Neural progenitor cell (in vitro differentiated cells): Measurements from ENCODE around the gene LIN28A. TPM values are rescaled to one million over a fixed set of nuclear protein-coding genes. Genes with fewer than 3 reads are reported as not detected.

Experiments
- DNase-seq: peaks from one replicate; pipeline ENCODE4 v3.0.0-alpha.2; 2016; ENCODE audit warnings: low spot score
- H2AFZ ChIP-seq: fragments of 200-600 bp; sonication (generic); replicated peaks from 2 replicates; pipeline ENCODE4 v1.6.1; 2016; ENCODE audit warnings: antibody characterized with exemption
- H3F3A ChIP-seq: fragments of 200-600 bp; sonication (generic); 2 replicates; pipeline ENCODE4 v1.6.1; 2016; ENCODE audit warnings: antibody characterized with exemption, low read depth
- H3K27ac ChIP-seq: fragments of 200-600 bp; sonication (generic); 2 replicates; pipeline ENCODE4 v1.5.1; 2016; ENCODE audit warnings: mild to moderate bottlenecking
- H3K27me3 ChIP-seq: fragments of 200-600 bp; sonication (generic); 2 replicates; pipeline ENCODE4 v1.6.1; 2016; ENCODE audit warnings: mild to moderate bottlenecking, moderate library complexity
- H3K36me3 ChIP-seq: fragments of 200-600 bp; sonication (generic); 2 replicates; pipeline ENCODE4 v1.5.1; 2016
- H3K4me1 ChIP-seq: fragments of 200-600 bp; sonication (generic); 2 replicates; pipeline ENCODE4 v1.6.1; 2016; ENCODE audit warnings: mixed run types
- H3K4me2 ChIP-seq: fragments of 200-600 bp; sonication (generic); 2 replicates; pipeline ENCODE4 v1.6.1; 2016
- H3K4me3 ChIP-seq: fragments of 200-600 bp; sonication (generic); 2 replicates; pipeline ENCODE4 v1.5.1; 2016
- H3K79me2 ChIP-seq: fragments of 200-600 bp; sonication (generic); 2 replicates; pipeline ENCODE4 v1.6.1; 2016; ENCODE audit warnings: low read depth
- H3K9ac ChIP-seq: fragments of 200-600 bp; sonication (generic); 2 replicates; pipeline ENCODE4 v1.6.1; 2016
- H3K9me3 ChIP-seq: fragments of 200-600 bp; sonication (generic); 2 replicates; pipeline ENCODE4 v1.5.1; 2016; ENCODE audit warnings: low read depth
- H4K20me1 ChIP-seq: fragments of 200-600 bp; sonication (generic); 2 replicates; pipeline ENCODE4 v1.6.1; 2016; ENCODE audit warnings: low read depth
- H3K27ac Mint-ChIP-seq: 3 replicates; pipeline ENCODE4 v1.8.0; 2021; ENCODE audit warnings: mixed read lengths
- H3K27me3 Mint-ChIP-seq: 2 replicates; pipeline ENCODE4 v1.8.0; 2022; ENCODE audit warnings: low read depth, mild to moderate bottlenecking, inconsistent platforms, moderate library complexity, mixed read lengths; ENCODE audit not compliant: insufficient read depth
- H3K36me3 Mint-ChIP-seq: 3 replicates; pipeline ENCODE4 v1.8.0; 2021; ENCODE audit warnings: mixed read lengths
- H3K4me1 Mint-ChIP-seq: 3 replicates; pipeline ENCODE4 v1.8.0; 2021; ENCODE audit warnings: mixed read lengths
- H3K4me3 Mint-ChIP-seq: 3 replicates; pipeline ENCODE4 v1.8.0; 2021; ENCODE audit warnings: mild to moderate bottlenecking, moderate library complexity, mixed read lengths
- H3K9me3 Mint-ChIP-seq: 3 replicates; pipeline ENCODE4 v1.8.0; 2020; ENCODE audit warnings: mixed read lengths
- CTCF ChIP-seq: fragments of 200-600 bp; sonication (generic); IDR thresholded peaks from 2 replicates; pipeline ENCODE4 v1.5.1; 2017; ENCODE audit warnings: antibody characterized with exemption, mild to moderate bottlenecking
- EZH2 ChIP-seq: fragments of 200-600 bp; sonication (generic); IDR thresholded peaks from 2 replicates; pipeline ENCODE4 v1.6.1; 2017; ENCODE audit warnings: antibody characterized with exemption, mild to moderate bottlenecking, moderate library complexity
- EZH2phosphoT487 ChIP-seq: fragments of 200-600 bp; sonication (generic); IDR thresholded peaks from 2 replicates; pipeline ENCODE4 v1.6.1; 2017; ENCODE audit warnings: antibody characterized with exemption
- total RNA-seq: library from RNA; depleted of rRNA; stranded (reverse); fragments of >200 nt; gene quantifications from 2 replicates; pipeline ENCODE4 v1.2.3, GENCODE V29; 2015; ENCODE audit warnings: low replicate concordance

LIN28A gene
- total RNA-seq, 1 donor from 2014 or later = 1,384 TPM

DNA sequence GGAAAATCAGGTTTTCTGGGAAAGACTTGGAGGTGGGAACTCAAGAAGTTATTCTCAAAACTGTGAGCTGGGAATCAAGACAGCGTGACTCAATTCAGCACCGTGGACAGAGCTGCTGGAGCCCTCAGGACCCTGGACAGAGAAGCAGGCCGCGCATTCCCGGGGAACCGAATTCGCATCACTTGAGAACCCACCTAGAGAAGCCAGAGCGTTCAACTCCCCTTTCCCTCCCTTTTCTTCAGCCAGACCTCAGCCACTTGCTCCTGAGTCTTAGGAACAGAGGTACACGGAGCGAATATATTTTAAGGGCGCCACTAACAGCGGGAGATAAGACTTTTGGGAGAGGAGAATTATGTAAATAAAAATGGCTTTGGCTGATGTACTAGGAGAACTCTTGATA lies 2.0 kb upstream of the LIN28A start:
- H3K4me1 Mint-ChIP-seq = peaks cover 47% of the 10 kb centered on the region
- Histone ChIP-seq H3K27me3 (no peaks in the 10 kb centered on the region), H3K9ac (no peak overlapping the region), H2AFZ (no peak overlapping the region), H3K4me3 (peak overlapping the region; percentile 90), H3K36me3 (no peaks in the 10 kb centered on the region), H4K20me1 (peaks cover 27% of the 10 kb centered on the region), H3K27ac (peak overlapping the region; percentile 98), H3K4me2 (peak overlapping the region; percentile 100), H3K9me3 (no peaks in the 10 kb centered on the region), H3K79me2 (peaks cover 32% of the 10 kb centered on the region), H3K4me1 (peaks cover 22% of the 10 kb centered on the region), H3F3A (peaks cover 60% of the 10 kb centered on the region)
- no peaks in the 10 kb centered on the region for H3K9me3 Mint-ChIP-seq
- H3K36me3 Mint-ChIP-seq = peaks cover 4% of the 10 kb centered on the region
- peak; percentile 92 for DNase-seq
- H3K4me3 Mint-ChIP-seq = peak overlapping the region; percentile 99
- no peak overlapping the region for H3K27ac Mint-ChIP-seq
- TF ChIP-seq EZH2phosphoT487 = peak; percentile 17
- TF ChIP-seq EZH2 = no peak
- TF ChIP-seq CTCF = no peak
- peaks cover 14% of the 10 kb centered on the region for H3K27me3 Mint-ChIP-seq

DNA sequence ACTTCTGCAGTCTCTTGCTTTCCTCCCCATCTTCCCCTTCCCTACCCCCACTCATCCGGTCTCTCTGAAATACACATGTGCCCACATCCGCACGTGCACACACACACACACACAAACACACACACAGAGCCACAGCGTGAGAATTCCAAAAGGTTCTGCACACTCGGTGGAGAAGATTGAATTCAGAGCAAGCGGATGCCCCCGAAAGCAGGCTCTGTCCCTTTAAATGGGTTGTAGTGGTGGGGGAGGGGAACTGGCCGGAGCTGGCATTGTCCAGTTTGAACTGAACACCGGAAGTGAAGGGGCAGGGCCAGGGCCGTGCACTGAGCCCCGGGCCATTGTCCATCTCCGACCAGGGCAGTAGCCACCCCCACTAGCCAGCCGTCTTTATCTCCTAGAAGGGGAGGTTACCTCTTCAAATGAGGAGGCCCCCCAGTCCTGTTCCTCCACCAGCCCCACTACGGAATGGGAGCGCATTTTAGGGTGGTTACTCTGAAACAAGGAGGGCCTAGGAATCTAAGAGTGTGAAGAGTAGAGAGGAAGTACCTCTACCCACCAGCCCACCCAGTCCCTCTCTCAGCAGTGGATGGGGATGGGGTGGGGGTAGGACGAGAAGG lies 1.3 kb upstream of the LIN28A start:
- DNase-seq = peak; percentile 98
- peak overlapping the region; percentile 99 for H3K27ac Mint-ChIP-seq
- Histone ChIP-seq H3K9me3 (no peaks in the 10 kb centered on the region), H3K4me1 (peaks cover 22% of the 10 kb centered on the region), H3K79me2 (peaks cover 39% of the 10 kb centered on the region), H3K27me3 (no peaks in the 10 kb centered on the region), H3F3A (peaks cover 60% of the 10 kb centered on the region), H2AFZ (no peak overlapping the region), H3K36me3 (no peaks in the 10 kb centered on the region), H3K4me2 (peak overlapping the region; percentile 100), H3K9ac (peak overlapping the region; percentile 54), H4K20me1 (peaks cover 34% of the 10 kb centered on the region), H3K27ac (peak overlapping the region; percentile 98), H3K4me3 (peak overlapping the region; percentile 90)
- no peaks in the 10 kb centered on the region for H3K9me3 Mint-ChIP-seq
- peaks cover 8% of the 10 kb centered on the region for H3K36me3 Mint-ChIP-seq
- no peak for TF ChIP-seq EZH2phosphoT487
- TF ChIP-seq CTCF = no peak
- no peak for TF ChIP-seq EZH2
- H3K4me3 Mint-ChIP-seq = peak overlapping the region; percentile 99
- peaks cover 46% of the 10 kb centered on the region for H3K4me1 Mint-ChIP-seq
- H3K27me3 Mint-ChIP-seq = peaks cover 14% of the 10 kb centered on the region

- peak; percentile 63 for DNase-seq
- Mint-ChIP-seq H3K36me3 (peaks cover 18% of the 10 kb centered on the region), H3K27ac (peak overlapping the region; percentile 97), H3K4me1 (peaks cover 60% of the 10 kb centered on the region), H3K27me3 (peaks cover 14% of the 10 kb centered on the region), H3K9me3 (no peaks in the 10 kb centered on the region), H3K4me3 (peak overlapping the region; percentile 99)
- peaks cover 63% of the 10 kb centered on the region for H3K79me2 ChIP-seq
- H4K20me1 ChIP-seq = peaks cover 58% of the 10 kb centered on the region
- peaks cover 4% of the 10 kb centered on the region for H3K36me3 ChIP-seq
- H3K4me3 ChIP-seq = peak overlapping the region; percentile 90
- no peaks in the 10 kb centered on the region for H3K9me3 ChIP-seq
- no peaks in the 10 kb centered on the region for H3K27me3 ChIP-seq
- peaks cover 40% of the 10 kb centered on the region for H3K4me1 ChIP-seq
- peak overlapping the region; percentile 39 for H3K9ac ChIP-seq
- peak overlapping the region; percentile 95 for H3K27ac ChIP-seq
- peak overlapping the region; percentile 100 for H3K4me2 ChIP-seq
- no peak for TF ChIP-seq EZH2
- TF ChIP-seq CTCF = no peak
- TF ChIP-seq EZH2phosphoT487 = no peak
- H3F3A ChIP-seq = peaks cover 78% of the 10 kb centered on the region
- no peak overlapping the region for H2AFZ ChIP-seq
Measured at GRCh38 chr1:26411624-26412074, 1.0 kb downstream of the LIN28A start.
